WTC11 (cell line): Measurements from ENCODE around the gene DPYSL3. TPM values are rescaled to one million over a fixed set of nuclear protein-coding genes. Genes with fewer than 3 reads are reported as not detected.

Source experiments
- ATAC-seq: fragments of 200-7000 bp; cut with Tn5 transposase; 2 replicates; pipeline ENCODE4 v1.10.0; 2021; ENCODE audit warnings: mild to moderate bottlenecking, moderate library complexity
- CTCF ChIA-PET: fragments of 300-600 bp; sonication (Branson Sonifier 250); formaldehyde crosslinking; loops from one replicate; lab custom pipeline; 2021; ENCODE audit warnings: antibody characterized with exemption; lab: Charles Lee
- POLR2A ChIA-PET: fragments of 350-600 bp; sonication (Branson Sonifier 250); formaldehyde crosslinking; loops from one replicate; lab custom pipeline; 2021; ENCODE audit warnings: antibody characterized with exemption; lab: Charles Lee
- DNase-seq: peaks from one replicate; pipeline ENCODE4 v3.0.0; 2021; ENCODE audit warnings: low spot score
- H3K27ac Mint-ChIP-seq: 2 replicates; pipeline ENCODE4 v1.8.0; 2021; ENCODE audit warnings: mixed read lengths
- H3K27me3 Mint-ChIP-seq: 2 replicates; pipeline ENCODE4 v1.8.0; 2021; ENCODE audit warnings: low read depth, mild to moderate bottlenecking, moderate library complexity, mixed read lengths
- H3K36me3 Mint-ChIP-seq: 2 replicates; pipeline ENCODE4 v1.8.0; 2021; ENCODE audit warnings: mixed read lengths
- H3K4me1 Mint-ChIP-seq: 2 replicates; pipeline ENCODE4 v1.8.0; 2022; ENCODE audit warnings: mixed read lengths
- H3K4me3 Mint-ChIP-seq: 2 replicates; pipeline ENCODE4 v1.8.0; 2021; ENCODE audit warnings: mild to moderate bottlenecking, moderate library complexity, mixed read lengths
- H3K9me3 Mint-ChIP-seq: 2 replicates; pipeline ENCODE4 v1.8.0; 2021; ENCODE audit warnings: mixed read lengths
- CBFB ChIP-seq: sonication (generic); formaldehyde crosslinking; IDR thresholded peaks from 2 replicates; pipeline ENCODE4 v1.8.1; 2022; ENCODE audit warnings: mild to moderate bottlenecking, low read depth, missing genetic modification reagents
- CREM ChIP-seq: sonication (generic); formaldehyde crosslinking; IDR thresholded peaks from 2 replicates; pipeline ENCODE4 v1.8.1; 2022; ENCODE audit warnings: mild to moderate bottlenecking, missing genetic modification reagents, moderate library complexity
- ETV6 ChIP-seq: sonication (generic); formaldehyde crosslinking; IDR thresholded peaks from 2 replicates; pipeline ENCODE4 v1.8.1; 2022; ENCODE audit warnings: mild to moderate bottlenecking, missing genetic modification reagents
- GABPB1 ChIP-seq: sonication (generic); formaldehyde crosslinking; IDR thresholded peaks from 2 replicates; pipeline ENCODE4 v1.8.1; 2023; ENCODE audit warnings: mild to moderate bottlenecking, missing genetic modification reagents
- GTF2I ChIP-seq: fragments of 250-450 bp; sonication (Bioruptor Pico); conservative IDR thresholded peaks from 2 replicates; pipeline ENCODE4 v1.4.0; 2021; ENCODE audit warnings: mild to moderate bottlenecking
- JUN ChIP-seq: sonication (generic); formaldehyde crosslinking; IDR thresholded peaks from 2 replicates; pipeline ENCODE4 v1.8.0; 2023; ENCODE audit warnings: mild to moderate bottlenecking, missing genetic modification reagents
- OVOL2 ChIP-seq: fragments of 250-450 bp; sonication (Bioruptor Pico); IDR thresholded peaks from 2 replicates; pipeline ENCODE4 v1.9.0; 2021; ENCODE audit warnings: mild to moderate bottlenecking, borderline replicate concordance
- RORB ChIP-seq: fragments of 250-450 bp; sonication (Bioruptor Pico); IDR thresholded peaks from 2 replicates; pipeline ENCODE4 v1.9.0; 2021; ENCODE audit warnings: mild to moderate bottlenecking
- SMAD3 ChIP-seq: sonication (generic); formaldehyde crosslinking; IDR thresholded peaks from 2 replicates; pipeline ENCODE4 v1.8.0; 2022; ENCODE audit warnings: missing genetic modification reagents, mild to moderate bottlenecking, borderline replicate concordance
- SOX15 ChIP-seq: fragments of 250-450 bp; sonication (Bioruptor Pico); IDR thresholded peaks from 2 replicates; pipeline ENCODE4 v1.9.0; 2021; ENCODE audit warnings: mild to moderate bottlenecking
- ZNF671 ChIP-seq: fragments of 250-450 bp; sonication (Bioruptor Pico); IDR thresholded peaks from 2 replicates; pipeline ENCODE4 v1.8.0; 2021; ENCODE audit warnings: mild to moderate bottlenecking
- total RNA-seq: library from RNA; stranded (reverse); gene quantifications from 3 replicates; pipeline ENCODE4 v1.2.3, GENCODE V29; 2021
- TF ChIP-seq, protein P1 (sequence below): sonication (generic); formaldehyde crosslinking; IDR thresholded peaks from 2 replicates; pipeline ENCODE4 v1.8.1; 2023; ENCODE audit warnings: mild to moderate bottlenecking, missing genetic modification reagents
- TF ChIP-seq, protein P2 (sequence below): sonication (generic); formaldehyde crosslinking; IDR thresholded peaks from 2 replicates; pipeline ENCODE4 v1.8.0; 2022; ENCODE audit warnings: mild to moderate bottlenecking, missing genetic modification reagents
- TF ChIP-seq, protein P3 (sequence below): sonication (generic); formaldehyde crosslinking; IDR thresholded peaks from 2 replicates; pipeline ENCODE4 v1.8.1; 2022; ENCODE audit warnings: mild to moderate bottlenecking, moderate library complexity, missing genetic modification reagents
- TF ChIP-seq, protein P4 (sequence below): fragments of 200-600 bp; IDR thresholded peaks from 2 replicates; pipeline ENCODE4 v1.8.0; 2022; ENCODE audit warnings: antibody characterized with exemption
- TF ChIP-seq, protein P5 (sequence below): fragments of 250-450 bp; sonication (Bioruptor Pico); IDR thresholded peaks from 2 replicates; pipeline ENCODE4 v1.9.0; 2021; ENCODE audit warnings: moderate library complexity, mild to moderate bottlenecking, inconsistent platforms, borderline replicate concordance
- TF ChIP-seq, protein P6 (sequence below): sonication (generic); formaldehyde crosslinking; IDR thresholded peaks from 2 replicates; pipeline ENCODE4 v1.8.1; 2022; ENCODE audit warnings: low read depth, missing genetic modification reagents, borderline replicate concordance
- TF ChIP-seq, protein P7 (sequence below): fragments of 250-450 bp; sonication (Bioruptor Pico); IDR thresholded peaks from 2 replicates; pipeline ENCODE4 v1.8.0; 2021; ENCODE audit warnings: mild to moderate bottlenecking
- TF ChIP-seq, protein P8 (sequence below): sonication (generic); formaldehyde crosslinking; IDR thresholded peaks from 2 replicates; pipeline ENCODE4 v1.8.0; 2022; ENCODE audit warnings: mild to moderate bottlenecking, missing genetic modification reagents
- TF ChIP-seq, protein P9 (sequence below): sonication (generic); formaldehyde crosslinking; conservative IDR thresholded peaks from 2 replicates; pipeline ENCODE4 v1.8.1; 2023; ENCODE audit warnings: mild to moderate bottlenecking, low read depth, missing genetic modification reagents, moderate library complexity

Gene DPYSL3
- total RNA-seq, 1 experiment from 2014 or later: 358 TPM

DNA sequence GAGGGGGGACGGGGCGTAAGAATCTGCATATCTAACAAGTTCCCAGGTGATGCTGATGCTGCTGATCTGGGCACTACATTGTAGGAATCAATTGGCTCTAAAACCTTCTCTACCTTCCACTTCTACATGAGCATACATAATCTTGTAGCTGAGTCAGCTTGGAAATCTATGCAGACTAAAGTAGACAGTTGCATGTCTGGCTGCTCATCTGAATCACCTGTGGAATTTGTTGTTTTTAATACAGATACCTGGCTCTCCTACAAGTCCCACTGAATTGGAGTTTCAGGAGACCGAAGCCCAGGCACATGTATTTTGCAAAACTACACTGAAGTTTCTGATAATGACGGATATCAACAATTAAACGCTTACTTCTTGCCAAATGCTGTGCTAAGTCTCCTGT is 161.4 kb downstream of the DPYSL3 start:
- CTCF ChIA-PET: no interaction called here
- no peaks in the 10 kb centered on the region for H3K9me3 Mint-ChIP-seq

DNA sequence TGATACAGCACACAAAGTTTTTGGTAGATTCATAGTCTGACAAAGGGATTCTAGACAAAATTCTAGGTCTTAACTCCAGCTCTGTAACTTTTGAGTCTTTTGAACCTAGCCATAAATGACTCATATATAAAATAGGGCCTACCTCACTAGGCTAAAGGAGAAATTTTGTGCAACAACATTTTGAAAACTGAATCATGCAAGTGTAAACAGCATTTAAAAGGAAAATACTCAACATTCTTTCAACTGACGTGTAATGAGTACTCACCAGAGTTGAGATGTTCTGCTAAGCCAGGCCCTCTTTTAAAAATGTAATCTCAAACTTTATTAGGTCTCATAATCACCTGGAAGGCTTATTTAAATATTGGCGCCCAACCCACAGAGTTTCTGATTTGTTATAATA is 161.8 kb downstream of the DPYSL3 start:
- ChIA-PET CTCF (interaction anchor here (1.0 kb wide), 1 partner anchor 159 kb away, joined by 3 read pairs; no protein-coding TSS in a partner anchor), POLR2A (no interaction called here)
- ATAC-seq: no peak
- no peak overlapping the region for H3K4me3 Mint-ChIP-seq
- H3K36me3 Mint-ChIP-seq: no peaks in the 10 kb centered on the region
- TF ChIP-seq JUN (CRISPR knock-in tag): no peak
- no peak for DNase-seq
- no peaks in the 10 kb centered on the region for H3K27me3 Mint-ChIP-seq
- 0 out of 2 replicates have a peak, but pooled peaks cover 3% of the 10 kb centered on the region for H3K4me1 Mint-ChIP-seq
- H3K27ac Mint-ChIP-seq: no peak overlapping the region
- no peaks in the 10 kb centered on the region for H3K9me3 Mint-ChIP-seq

More for the DNA sequence above, 161.4 kb downstream of the DPYSL3 start:
- Mint-ChIP-seq H3K27ac (no peak overlapping the region), H3K4me3 (no peak overlapping the region), H3K4me1 (0 out of 2 replicates have a peak, but pooled peaks cover 3% of the 10 kb centered on the region), H3K36me3 (no peaks in the 10 kb centered on the region), H3K27me3 (no peaks in the 10 kb centered on the region)
- DNase-seq: no peak
- POLR2A ChIA-PET: no interaction called here
- TF ChIP-seq, protein P1, sequence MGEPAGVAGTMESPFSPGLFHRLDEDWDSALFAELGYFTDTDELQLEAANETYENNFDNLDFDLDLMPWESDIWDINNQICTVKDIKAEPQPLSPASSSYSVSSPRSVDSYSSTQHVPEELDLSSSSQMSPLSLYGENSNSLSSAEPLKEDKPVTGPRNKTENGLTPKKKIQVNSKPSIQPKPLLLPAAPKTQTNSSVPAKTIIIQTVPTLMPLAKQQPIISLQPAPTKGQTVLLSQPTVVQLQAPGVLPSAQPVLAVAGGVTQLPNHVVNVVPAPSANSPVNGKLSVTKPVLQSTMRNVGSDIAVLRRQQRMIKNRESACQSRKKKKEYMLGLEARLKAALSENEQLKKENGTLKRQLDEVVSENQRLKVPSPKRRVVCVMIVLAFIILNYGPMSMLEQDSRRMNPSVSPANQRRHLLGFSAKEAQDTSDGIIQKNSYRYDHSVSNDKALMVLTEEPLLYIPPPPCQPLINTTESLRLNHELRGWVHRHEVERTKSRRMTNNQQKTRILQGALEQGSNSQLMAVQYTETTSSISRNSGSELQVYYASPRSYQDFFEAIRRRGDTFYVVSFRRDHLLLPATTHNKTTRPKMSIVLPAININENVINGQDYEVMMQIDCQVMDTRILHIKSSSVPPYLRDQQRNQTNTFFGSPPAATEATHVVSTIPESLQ (CRISPR knock-in tag): no peak
- no peak for TF ChIP-seq ZNF671 (CRISPR knock-in tag)
- TF ChIP-seq, protein P2, sequence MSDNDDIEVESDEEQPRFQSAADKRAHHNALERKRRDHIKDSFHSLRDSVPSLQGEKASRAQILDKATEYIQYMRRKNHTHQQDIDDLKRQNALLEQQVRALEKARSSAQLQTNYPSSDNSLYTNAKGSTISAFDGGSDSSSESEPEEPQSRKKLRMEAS (CRISPR knock-in tag): no peak
- TF ChIP-seq, protein P3, sequence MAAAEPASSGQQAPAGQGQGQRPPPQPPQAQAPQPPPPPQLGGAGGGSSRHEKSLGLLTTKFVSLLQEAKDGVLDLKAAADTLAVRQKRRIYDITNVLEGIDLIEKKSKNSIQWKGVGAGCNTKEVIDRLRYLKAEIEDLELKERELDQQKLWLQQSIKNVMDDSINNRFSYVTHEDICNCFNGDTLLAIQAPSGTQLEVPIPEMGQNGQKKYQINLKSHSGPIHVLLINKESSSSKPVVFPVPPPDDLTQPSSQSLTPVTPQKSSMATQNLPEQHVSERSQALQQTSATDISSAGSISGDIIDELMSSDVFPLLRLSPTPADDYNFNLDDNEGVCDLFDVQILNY (CRISPR knock-in tag): no peak
- TF ChIP-seq, protein P4, sequence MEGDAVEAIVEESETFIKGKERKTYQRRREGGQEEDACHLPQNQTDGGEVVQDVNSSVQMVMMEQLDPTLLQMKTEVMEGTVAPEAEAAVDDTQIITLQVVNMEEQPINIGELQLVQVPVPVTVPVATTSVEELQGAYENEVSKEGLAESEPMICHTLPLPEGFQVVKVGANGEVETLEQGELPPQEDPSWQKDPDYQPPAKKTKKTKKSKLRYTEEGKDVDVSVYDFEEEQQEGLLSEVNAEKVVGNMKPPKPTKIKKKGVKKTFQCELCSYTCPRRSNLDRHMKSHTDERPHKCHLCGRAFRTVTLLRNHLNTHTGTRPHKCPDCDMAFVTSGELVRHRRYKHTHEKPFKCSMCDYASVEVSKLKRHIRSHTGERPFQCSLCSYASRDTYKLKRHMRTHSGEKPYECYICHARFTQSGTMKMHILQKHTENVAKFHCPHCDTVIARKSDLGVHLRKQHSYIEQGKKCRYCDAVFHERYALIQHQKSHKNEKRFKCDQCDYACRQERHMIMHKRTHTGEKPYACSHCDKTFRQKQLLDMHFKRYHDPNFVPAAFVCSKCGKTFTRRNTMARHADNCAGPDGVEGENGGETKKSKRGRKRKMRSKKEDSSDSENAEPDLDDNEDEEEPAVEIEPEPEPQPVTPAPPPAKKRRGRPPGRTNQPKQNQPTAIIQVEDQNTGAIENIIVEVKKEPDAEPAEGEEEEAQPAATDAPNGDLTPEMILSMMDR: no peak
- TF ChIP-seq, protein P5, sequence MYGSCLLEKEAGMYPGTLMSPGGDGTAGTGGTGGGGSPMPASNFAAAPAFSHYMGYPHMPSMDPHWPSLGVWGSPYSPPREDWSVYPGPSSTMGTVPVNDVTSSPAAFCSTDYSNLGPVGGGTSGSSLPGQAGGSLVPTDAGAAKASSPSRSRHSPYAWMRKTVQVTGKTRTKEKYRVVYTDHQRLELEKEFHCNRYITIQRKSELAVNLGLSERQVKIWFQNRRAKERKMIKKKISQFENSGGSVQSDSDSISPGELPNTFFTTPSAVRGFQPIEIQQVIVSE (CRISPR knock-in tag): no peak
- TF ChIP-seq, protein P6, sequence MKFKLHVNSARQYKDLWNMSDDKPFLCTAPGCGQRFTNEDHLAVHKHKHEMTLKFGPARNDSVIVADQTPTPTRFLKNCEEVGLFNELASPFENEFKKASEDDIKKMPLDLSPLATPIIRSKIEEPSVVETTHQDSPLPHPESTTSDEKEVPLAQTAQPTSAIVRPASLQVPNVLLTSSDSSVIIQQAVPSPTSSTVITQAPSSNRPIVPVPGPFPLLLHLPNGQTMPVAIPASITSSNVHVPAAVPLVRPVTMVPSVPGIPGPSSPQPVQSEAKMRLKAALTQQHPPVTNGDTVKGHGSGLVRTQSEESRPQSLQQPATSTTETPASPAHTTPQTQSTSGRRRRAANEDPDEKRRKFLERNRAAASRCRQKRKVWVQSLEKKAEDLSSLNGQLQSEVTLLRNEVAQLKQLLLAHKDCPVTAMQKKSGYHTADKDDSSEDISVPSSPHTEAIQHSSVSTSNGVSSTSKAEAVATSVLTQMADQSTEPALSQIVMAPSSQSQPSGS: no peak
- no peak for TF ChIP-seq ETV6 (CRISPR knock-in tag)
- ATAC-seq: no peak

DNA sequence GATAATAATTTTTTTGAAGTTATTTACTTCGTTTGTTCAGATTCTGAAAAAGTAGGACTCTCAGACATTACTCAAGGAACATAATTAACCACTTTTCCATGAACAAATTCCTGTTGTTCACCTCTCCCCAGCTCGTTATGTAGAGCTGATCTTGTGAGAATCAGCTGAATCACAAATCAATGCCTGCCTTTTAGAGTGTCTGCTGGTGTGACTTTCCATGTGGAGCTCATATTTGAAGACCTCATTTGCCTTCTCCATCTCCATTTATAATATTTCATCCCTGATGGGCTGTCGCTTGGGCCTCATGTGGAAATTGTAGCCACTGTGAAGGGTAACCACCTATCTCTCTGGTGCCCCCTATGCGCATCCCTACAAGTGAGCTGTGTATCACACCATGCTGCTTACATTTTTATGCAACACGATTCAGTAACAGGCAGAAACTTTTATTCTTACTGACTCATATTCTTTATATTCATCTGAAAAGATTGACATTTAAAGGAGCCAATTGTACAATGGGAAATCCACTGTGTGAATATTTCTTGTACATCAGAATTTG is 163.8 kb downstream of the DPYSL3 start:
- no peaks in the 10 kb centered on the region for H3K4me1 Mint-ChIP-seq
- ATAC-seq: peak; percentile 57
- H3K36me3 Mint-ChIP-seq: no peaks in the 10 kb centered on the region
- ChIA-PET CTCF (interaction anchor here (0.6 to 1.7 kb wide), 7 partner anchors 24 to 232 kb away, joined by 3 to 7 read pairs (median 4); partner anchors contain the start of gene STK32A), POLR2A (no interaction called here)
- no peak overlapping the region for H3K4me3 Mint-ChIP-seq
- H3K9me3 Mint-ChIP-seq: no peaks in the 10 kb centered on the region
- no peak for DNase-seq
- no peaks in the 10 kb centered on the region for H3K27me3 Mint-ChIP-seq
- no peak overlapping the region for H3K27ac Mint-ChIP-seq
- TF ChIP-seq SOX15: no peak
- TF ChIP-seq GTF2I (CRISPR knock-in tag): no peak
- TF ChIP-seq, protein P7, sequence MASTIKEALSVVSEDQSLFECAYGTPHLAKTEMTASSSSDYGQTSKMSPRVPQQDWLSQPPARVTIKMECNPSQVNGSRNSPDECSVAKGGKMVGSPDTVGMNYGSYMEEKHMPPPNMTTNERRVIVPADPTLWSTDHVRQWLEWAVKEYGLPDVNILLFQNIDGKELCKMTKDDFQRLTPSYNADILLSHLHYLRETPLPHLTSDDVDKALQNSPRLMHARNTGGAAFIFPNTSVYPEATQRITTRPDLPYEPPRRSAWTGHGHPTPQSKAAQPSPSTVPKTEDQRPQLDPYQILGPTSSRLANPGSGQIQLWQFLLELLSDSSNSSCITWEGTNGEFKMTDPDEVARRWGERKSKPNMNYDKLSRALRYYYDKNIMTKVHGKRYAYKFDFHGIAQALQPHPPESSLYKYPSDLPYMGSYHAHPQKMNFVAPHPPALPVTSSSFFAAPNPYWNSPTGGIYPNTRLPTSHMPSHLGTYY (CRISPR knock-in tag): no peak
- no peak for TF ChIP-seq GABPB1
- TF ChIP-seq, protein P8, sequence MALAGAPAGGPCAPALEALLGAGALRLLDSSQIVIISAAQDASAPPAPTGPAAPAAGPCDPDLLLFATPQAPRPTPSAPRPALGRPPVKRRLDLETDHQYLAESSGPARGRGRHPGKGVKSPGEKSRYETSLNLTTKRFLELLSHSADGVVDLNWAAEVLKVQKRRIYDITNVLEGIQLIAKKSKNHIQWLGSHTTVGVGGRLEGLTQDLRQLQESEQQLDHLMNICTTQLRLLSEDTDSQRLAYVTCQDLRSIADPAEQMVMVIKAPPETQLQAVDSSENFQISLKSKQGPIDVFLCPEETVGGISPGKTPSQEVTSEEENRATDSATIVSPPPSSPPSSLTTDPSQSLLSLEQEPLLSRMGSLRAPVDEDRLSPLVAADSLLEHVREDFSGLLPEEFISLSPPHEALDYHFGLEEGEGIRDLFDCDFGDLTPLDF (CRISPR knock-in tag): no peak
- TF ChIP-seq, protein P9, sequence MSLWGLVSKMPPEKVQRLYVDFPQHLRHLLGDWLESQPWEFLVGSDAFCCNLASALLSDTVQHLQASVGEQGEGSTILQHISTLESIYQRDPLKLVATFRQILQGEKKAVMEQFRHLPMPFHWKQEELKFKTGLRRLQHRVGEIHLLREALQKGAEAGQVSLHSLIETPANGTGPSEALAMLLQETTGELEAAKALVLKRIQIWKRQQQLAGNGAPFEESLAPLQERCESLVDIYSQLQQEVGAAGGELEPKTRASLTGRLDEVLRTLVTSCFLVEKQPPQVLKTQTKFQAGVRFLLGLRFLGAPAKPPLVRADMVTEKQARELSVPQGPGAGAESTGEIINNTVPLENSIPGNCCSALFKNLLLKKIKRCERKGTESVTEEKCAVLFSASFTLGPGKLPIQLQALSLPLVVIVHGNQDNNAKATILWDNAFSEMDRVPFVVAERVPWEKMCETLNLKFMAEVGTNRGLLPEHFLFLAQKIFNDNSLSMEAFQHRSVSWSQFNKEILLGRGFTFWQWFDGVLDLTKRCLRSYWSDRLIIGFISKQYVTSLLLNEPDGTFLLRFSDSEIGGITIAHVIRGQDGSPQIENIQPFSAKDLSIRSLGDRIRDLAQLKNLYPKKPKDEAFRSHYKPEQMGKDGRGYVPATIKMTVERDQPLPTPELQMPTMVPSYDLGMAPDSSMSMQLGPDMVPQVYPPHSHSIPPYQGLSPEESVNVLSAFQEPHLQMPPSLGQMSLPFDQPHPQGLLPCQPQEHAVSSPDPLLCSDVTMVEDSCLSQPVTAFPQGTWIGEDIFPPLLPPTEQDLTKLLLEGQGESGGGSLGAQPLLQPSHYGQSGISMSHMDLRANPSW (CRISPR knock-in tag): no peak
- TF ChIP-seq RORB (CRISPR knock-in tag): no peak
- no peak for TF ChIP-seq OVOL2 (CRISPR knock-in tag)
- TF ChIP-seq CBFB: no peak
- no peak for TF ChIP-seq SMAD3 (CRISPR knock-in tag)
- TF ChIP-seq CREM (CRISPR knock-in tag): no peak
